Prostate gland (tissue), 2 donors: ENCODE measurements around the gene GMDS. TPM values are rescaled to one million over a fixed set of nuclear protein-coding genes. Genes with fewer than 3 reads are reported as not detected.

Source experiments
- DNase-seq: peaks from one replicate; pipeline ENCODE4 v3.0.0-alpha.2; 2019; ENCODE audit warnings: low spot score
- H3K27ac ChIP-seq, 2 donors: fragments of 200-600 bp; sonication (generic); 2 replicates each; pipeline ENCODE4 v1.5.1; 2017 to 2019
- H3K27me3 ChIP-seq: fragments of 200-600 bp; sonication (generic); replicated peaks from 2 replicates; pipeline ENCODE4 v1.5.1; 2019; ENCODE audit not compliant: insufficient read depth
- H3K36me3 ChIP-seq, 2 donors: fragments of 200-600 bp; sonication (generic); 1 replicate in 1 of 2; 2 replicates in 1 of 2; pipeline versions ENCODE4 v1.5.1 to v1.8.1; 2017 to 2019
- H3K4me1 ChIP-seq: fragments of 200-600 bp; sonication (generic); replicated peaks from 2 replicates; pipeline ENCODE4 v1.5.1; 2019
- H3K4me3 ChIP-seq, 2 donors: fragments of 200-600 bp; sonication (generic); 2 replicates each; pipeline ENCODE4 v1.5.1; 2017 to 2019
- H3K9me3 ChIP-seq: fragments of 200-600 bp; sonication (generic); 2 replicates; pipeline ENCODE4 v1.5.1; 2017
- POLR2A ChIP-seq: fragments of 450-650 bp; IDR thresholded peaks from one replicate; pipeline ENCODE4 v1.6.1; 2016; ENCODE audit warnings: antibody characterized with exemption, mild to moderate bottlenecking
- POLR2AphosphoS5 ChIP-seq: sonication (generic); formaldehyde crosslinking; IDR thresholded peaks from one replicate; pipeline ENCODE4 v1.6.1; 2017; ENCODE audit warnings: antibody characterized with exemption
- WGBS: methylation state at CpG from one replicate; pipeline ENCODE4 v1.1.5; 2018; 5-methylcytosine and 5-hydroxymethylcytosine counted together
- intact Hi-C: fragments of 100-400 bp; cut with DNase I; formaldehyde crosslinking; loops from one replicate; pipeline ENCODE4 v1.14.2; 2022
- total RNA-seq, 2 donors: library from RNA; depleted of rRNA; stranded (reverse); fragments of >200 nt; gene quantifications; one replicate each; pipeline ENCODE4 v1.1.0, GENCODE V29; 2016
- TF ChIP-seq, protein P1 (sequence below), 4 experiments: fragments of 200-600 bp in 2 of 4; fragments of 450-650 bp in 2 of 4; sonication (generic) in 2 of 4; IDR thresholded peaks; 1 replicate in 3 of 4; 2 replicates in 1 of 4; pipeline ENCODE4 v1.5.1; 2016 to 2019; ENCODE audit warnings: antibody characterized with exemption in 4 of 4, mild to moderate bottlenecking in 2 of 4, moderate library complexity in 2 of 4

Gene GMDS
- total RNA-seq, 2 donors from 2014 or later: 24.9 to 29.9 TPM

- H3K4me1 ChIP-seq: no peaks in the 10 kb centered on the region
- TF ChIP-seq, protein P1, sequence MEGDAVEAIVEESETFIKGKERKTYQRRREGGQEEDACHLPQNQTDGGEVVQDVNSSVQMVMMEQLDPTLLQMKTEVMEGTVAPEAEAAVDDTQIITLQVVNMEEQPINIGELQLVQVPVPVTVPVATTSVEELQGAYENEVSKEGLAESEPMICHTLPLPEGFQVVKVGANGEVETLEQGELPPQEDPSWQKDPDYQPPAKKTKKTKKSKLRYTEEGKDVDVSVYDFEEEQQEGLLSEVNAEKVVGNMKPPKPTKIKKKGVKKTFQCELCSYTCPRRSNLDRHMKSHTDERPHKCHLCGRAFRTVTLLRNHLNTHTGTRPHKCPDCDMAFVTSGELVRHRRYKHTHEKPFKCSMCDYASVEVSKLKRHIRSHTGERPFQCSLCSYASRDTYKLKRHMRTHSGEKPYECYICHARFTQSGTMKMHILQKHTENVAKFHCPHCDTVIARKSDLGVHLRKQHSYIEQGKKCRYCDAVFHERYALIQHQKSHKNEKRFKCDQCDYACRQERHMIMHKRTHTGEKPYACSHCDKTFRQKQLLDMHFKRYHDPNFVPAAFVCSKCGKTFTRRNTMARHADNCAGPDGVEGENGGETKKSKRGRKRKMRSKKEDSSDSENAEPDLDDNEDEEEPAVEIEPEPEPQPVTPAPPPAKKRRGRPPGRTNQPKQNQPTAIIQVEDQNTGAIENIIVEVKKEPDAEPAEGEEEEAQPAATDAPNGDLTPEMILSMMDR (IDR thresholded peaks at IDR 0.05): no peak
- no peak for TF ChIP-seq POLR2AphosphoS5
- TF ChIP-seq POLR2A: no peak
- H3K27ac ChIP-seq: no peak overlapping the region
- H3K27me3 ChIP-seq: no peaks in the 10 kb centered on the region
- no peak overlapping the region for H3K4me3 ChIP-seq
- no peaks in the 10 kb centered on the region for H3K36me3 ChIP-seq
- intact Hi-C loops: no loop called here
- 88% methylated on average over 8 of the region's 9 CpGs for WGBS
- H3K9me3 ChIP-seq: no peaks in the 10 kb centered on the region
- DNase-seq: no peak
Measured at GRCh38 chr6:1904466-1904799, 341.0 kb downstream of the GMDS start.

DNA sequence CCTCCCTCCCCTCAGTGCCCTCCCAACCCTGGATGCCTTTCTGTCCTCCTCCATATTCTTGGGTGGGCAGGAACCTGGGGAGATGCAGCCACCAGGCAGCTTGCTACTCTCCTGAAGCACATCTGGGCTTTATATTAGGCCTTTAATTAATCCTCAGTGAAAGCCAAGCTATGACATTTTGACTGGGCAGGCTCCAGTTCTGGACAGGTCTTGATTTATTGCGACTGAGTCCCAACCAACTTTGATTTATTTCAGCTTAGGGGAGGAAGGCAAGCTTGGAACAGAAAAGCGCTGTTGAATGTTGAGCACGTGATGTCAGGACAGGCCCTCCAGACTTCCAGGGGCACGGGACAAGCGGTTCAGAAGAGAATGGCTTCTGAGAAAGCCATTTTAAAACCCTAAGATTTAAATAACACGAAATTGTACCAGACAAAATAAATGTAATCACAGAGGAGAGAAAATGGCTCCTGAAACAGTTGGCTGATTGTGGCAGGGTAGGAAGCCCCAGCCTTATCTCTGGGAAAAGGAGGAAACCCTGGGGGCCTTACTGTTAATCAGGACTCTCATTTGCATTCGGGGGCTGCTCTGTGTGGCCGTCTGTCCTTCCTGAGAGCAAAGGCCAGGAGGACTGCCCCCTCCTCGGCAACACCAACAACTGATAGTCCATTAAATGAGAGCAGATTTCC lies 341.5 kb downstream of the GMDS start:
- no peak overlapping the region for H3K27ac ChIP-seq
- no peaks in the 10 kb centered on the region for H3K4me1 ChIP-seq
- H3K27me3 ChIP-seq: no peaks in the 10 kb centered on the region
- 53% methylated on average over 9 of the region's 9 CpGs for WGBS
- DNase-seq: no peak
- intact Hi-C loops: no loop called here
- no peaks in the 10 kb centered on the region for H3K9me3 ChIP-seq
- H3K36me3 ChIP-seq: no peaks in the 10 kb centered on the region
- TF ChIP-seq POLR2AphosphoS5 (no peak), POLR2A (no peak)
- TF ChIP-seq, protein P1 (IDR thresholded peaks at IDR 0.05): no peak
- no peak overlapping the region for H3K4me3 ChIP-seq

GRCh38 chr6:1901556-1901955 lies 343.8 kb downstream of the GMDS start:
- Histone ChIP-seq H3K36me3 (no peaks in the 10 kb centered on the region), H3K4me3 (no peak overlapping the region), H3K27me3 (no peaks in the 10 kb centered on the region), H3K4me1 (no peaks in the 10 kb centered on the region), H3K27ac (no peak overlapping the region), H3K9me3 (no peaks in the 10 kb centered on the region)
- WGBS: 90% methylated on average over 1 of the region's 1 CpG
- no peak for DNase-seq
- TF ChIP-seq POLR2A (no peak), POLR2AphosphoS5 (no peak)
- TF ChIP-seq, protein P1 (IDR thresholded peaks at IDR 0.05): no peak
- intact Hi-C loops: no loop called here

GRCh38 chr6:1896897-1897296 lies 348.5 kb downstream of the GMDS start:
- Histone ChIP-seq H3K9me3 (no peaks in the 10 kb centered on the region), H3K4me1 (no peaks in the 10 kb centered on the region), H3K36me3 (no peaks in the 10 kb centered on the region), H3K27me3 (no peaks in the 10 kb centered on the region), H3K4me3 (no peak overlapping the region), H3K27ac (no peak overlapping the region)
- 96% methylated on average over 5 of the region's 5 CpGs for WGBS
- DNase-seq: no peak
- TF ChIP-seq, protein P1 (IDR thresholded peaks at IDR 0.05): no peak
- no peak for TF ChIP-seq POLR2AphosphoS5
- no peak for TF ChIP-seq POLR2A
- intact Hi-C loops: no loop called here

DNA sequence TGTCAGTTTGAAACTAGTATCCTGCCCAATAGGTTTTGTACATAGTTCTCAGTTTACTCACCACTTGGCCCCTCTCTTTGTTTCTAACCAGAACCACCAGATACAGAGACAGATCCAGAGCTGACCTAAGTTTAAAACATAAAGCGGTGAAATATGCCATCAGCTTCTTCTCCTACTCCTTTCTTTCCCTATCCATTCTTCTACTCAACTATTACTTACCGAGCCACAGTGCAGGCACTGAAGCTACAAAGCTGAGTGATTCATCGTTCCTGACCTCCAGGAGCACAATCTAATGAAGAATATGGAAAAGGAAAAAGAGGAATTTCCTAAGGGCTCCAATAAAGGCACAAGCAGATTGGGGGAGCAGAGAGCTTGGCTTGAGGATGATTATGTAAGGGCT lies 349.7 kb downstream of the GMDS start:
- H3K36me3 ChIP-seq: no peaks in the 10 kb centered on the region
- no peak overlapping the region for H3K27ac ChIP-seq
- no peaks in the 10 kb centered on the region for H3K4me1 ChIP-seq
- intact Hi-C loops: no loop called here
- no peak overlapping the region for H3K4me3 ChIP-seq
- TF ChIP-seq POLR2AphosphoS5 (no peak), POLR2A (no peak)
- TF ChIP-seq, protein P1 (IDR thresholded peaks at IDR 0.05): no peak
- DNase-seq: no peak
- no peaks in the 10 kb centered on the region for H3K27me3 ChIP-seq
- no peaks in the 10 kb centered on the region for H3K9me3 ChIP-seq
- 99% methylated on average over 3 of the region's 3 CpGs for WGBS
